ENCODE data around the gene RBL1. TPM values are rescaled to one million over a fixed set of nuclear protein-coding genes. Genes with fewer than 3 reads are reported as not detected.

Gene RBL1
- total and polyA plus RNA-seq, 4 donors, result 1.4 to 9.5 (median 5.4) TPM

DNA sequence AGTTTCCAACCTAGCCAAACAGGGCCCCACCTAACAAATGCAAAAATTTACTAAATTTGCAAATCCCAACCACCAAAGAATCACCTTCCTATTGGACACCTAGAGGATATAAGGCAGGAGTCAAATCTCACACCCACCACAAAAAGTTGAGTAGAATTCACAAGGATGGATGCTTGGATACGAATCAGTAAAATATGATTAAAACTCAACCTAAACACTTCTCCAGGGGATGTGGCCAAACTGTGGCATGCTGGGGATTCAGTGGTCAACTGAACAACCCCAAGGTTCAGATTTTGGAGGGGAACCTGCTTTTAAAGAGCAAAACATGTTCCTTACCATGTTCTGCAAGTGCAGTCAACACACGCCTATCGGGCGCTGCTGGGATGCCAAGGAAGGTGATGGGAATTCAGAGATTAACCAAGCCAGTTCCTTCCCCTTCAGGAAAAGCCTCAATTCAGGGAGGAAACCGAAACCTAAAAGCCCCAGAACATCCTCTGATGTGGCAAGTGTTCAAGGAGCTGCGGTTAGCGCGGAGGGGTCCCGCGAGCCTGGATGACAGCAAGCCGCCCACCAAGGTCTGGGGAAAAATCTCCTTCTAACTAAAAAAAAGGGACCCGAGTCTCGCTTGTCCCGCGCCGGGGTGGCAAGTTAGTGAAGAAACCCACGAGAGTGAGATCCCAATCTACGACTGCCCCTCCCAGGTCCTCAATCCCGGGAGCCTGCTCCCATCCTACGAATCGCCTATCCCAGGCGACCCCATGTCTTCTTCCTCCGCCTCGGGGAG is 145.2 kb downstream of the RBL1 start:
- H3K4me3 ChIP-seq, result peak overlapping the region; percentile 92
- DNase-seq (peak in 2 of 3 donors; percentile 20 to 31), ATAC-seq (ENCODE audit: insufficient read depth, low FRiP score) (peak; percentile 16)

More for the DNA sequence above, 145.2 kb downstream of the RBL1 start:
- H3K27me3 ChIP-seq (ENCODE audit: control insufficient read depth in 3 of 3, insufficient read depth in 3 of 3, low read length in 2 of 3), result no peaks in the 10 kb centered on the region
- H3K4me1 ChIP-seq (ENCODE audit: control insufficient read depth in 5 of 5, insufficient read depth in 5 of 5, low read length in 5 of 5), result peaks cover 0 to 24% (median 4%) of the 10 kb centered on the region in 5 donors
- TF ChIP-seq, protein P1, sequence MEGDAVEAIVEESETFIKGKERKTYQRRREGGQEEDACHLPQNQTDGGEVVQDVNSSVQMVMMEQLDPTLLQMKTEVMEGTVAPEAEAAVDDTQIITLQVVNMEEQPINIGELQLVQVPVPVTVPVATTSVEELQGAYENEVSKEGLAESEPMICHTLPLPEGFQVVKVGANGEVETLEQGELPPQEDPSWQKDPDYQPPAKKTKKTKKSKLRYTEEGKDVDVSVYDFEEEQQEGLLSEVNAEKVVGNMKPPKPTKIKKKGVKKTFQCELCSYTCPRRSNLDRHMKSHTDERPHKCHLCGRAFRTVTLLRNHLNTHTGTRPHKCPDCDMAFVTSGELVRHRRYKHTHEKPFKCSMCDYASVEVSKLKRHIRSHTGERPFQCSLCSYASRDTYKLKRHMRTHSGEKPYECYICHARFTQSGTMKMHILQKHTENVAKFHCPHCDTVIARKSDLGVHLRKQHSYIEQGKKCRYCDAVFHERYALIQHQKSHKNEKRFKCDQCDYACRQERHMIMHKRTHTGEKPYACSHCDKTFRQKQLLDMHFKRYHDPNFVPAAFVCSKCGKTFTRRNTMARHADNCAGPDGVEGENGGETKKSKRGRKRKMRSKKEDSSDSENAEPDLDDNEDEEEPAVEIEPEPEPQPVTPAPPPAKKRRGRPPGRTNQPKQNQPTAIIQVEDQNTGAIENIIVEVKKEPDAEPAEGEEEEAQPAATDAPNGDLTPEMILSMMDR (IDR thresholded peaks at IDR 0.05; ENCODE audit: control extremely low read depth, extremely low read depth), result no peak
- H3K36me3 ChIP-seq (ENCODE audit: control insufficient read depth in 4 of 4, insufficient read depth in 4 of 4, low read length in 4 of 4), result peaks cover 0 to 3% (median 0%) of the 10 kb centered on the region in 4 donors
- H3K9ac ChIP-seq (ENCODE audit: insufficient read depth in 1 of 2, low read length in 2 of 2), result peak overlapping the region in 1 of 2 donors; percentile 57
- 1% methylated on average over 24 of the region's 24 CpGs for WGBS, 2 donors
- H3K9me3 ChIP-seq (ENCODE audit: control insufficient read depth in 4 of 4, insufficient read depth in 3 of 4, low read length in 3 of 4), result no peaks in the 10 kb centered on the region
- peak overlapping the region; percentile 70 to 97 for H3K27ac ChIP-seq (ENCODE audit: low read depth in 1 of 2, low read length in 1 of 2)

Small RNA genes within 50 kb of the gene (small RNA-seq; reads per million reads assigned to genes)
- not detected for gene RPS3AP3 (ENCODE audit: low replicate concordance)

Other genes starting within 250 kb of the RBL1 start
- under 1 TPM; 0.23 to 0.67 TPM for gene TLDC2, start 219.9 kb downstream of the RBL1 start, total RNA-seq
- under 1 TPM; 0.07 to 0.12 TPM for gene TLDC2, start 219.9 kb downstream of the RBL1 start, polyA plus RNA-seq
- gene SAMHD1, start 144.3 kb downstream of the RBL1 start, total RNA-seq, result 100 to 1,000 TPM in 1 of 2 donors, 10 to 100 TPM in 1; 94.3 to 184 TPM
- gene SAMHD1, start 144.3 kb downstream of the RBL1 start, polyA plus RNA-seq, result 10 to 100 TPM; 59.7 to 87.6 TPM
- 100 to 1,000 TPM; 102 to 286 TPM for gene RPN2, start 83.3 kb upstream of the RBL1 start, total RNA-seq
- 100 to 1,000 TPM in 1 of 2 donors, 10 to 100 TPM in 1; 88.9 to 276 TPM for gene RPN2, start 83.3 kb upstream of the RBL1 start, polyA plus RNA-seq
- 1 to 10 TPM; 3.3 to 4.0 TPM for gene MROH8, start 83.6 kb upstream of the RBL1 start, total RNA-seq
- 1 to 10 TPM in 1 of 2 donors, under 1 TPM in 1; 0.84 to 1.6 TPM for gene MROH8, start 83.6 kb upstream of the RBL1 start, polyA plus RNA-seq
- not detected for gene GHRH, start 165.8 kb upstream of the RBL1 start, total RNA-seq
- not detected for gene GHRH, start 165.8 kb upstream of the RBL1 start, polyA plus RNA-seq
- 10 to 100 TPM; 20.8 to 37.3 TPM for gene MANBAL, start 193.7 kb upstream of the RBL1 start, total RNA-seq
- 10 to 100 TPM; 41.4 to 57.4 TPM for gene MANBAL, start 193.7 kb upstream of the RBL1 start, polyA plus RNA-seq